ENCODE data around the gene PGA5.
"Not testable (repeated sequence)": the region's sequence is repeated elsewhere in the genome, so short reads cannot be mapped to it uniquely, and the experiment has no call there.

The PGA5 gene

GRCh38 chr11:61240875-61241274 is at the start of gene PGA5:
Gene PGA5 (plus strand): TSS chr11:61241175. CDS start chr11:61241227, 52 bp downstream.
- H3K36me3 ChIP-seq (ENCODE audit: control insufficient read depth, insufficient read depth, low read length); H3K9ac ChIP-seq (ENCODE audit: low read length); H3K27ac ChIP-seq (ENCODE audit: low read depth, low read length); H3K4me3 ChIP-seq (ENCODE audit: low read depth, low read length); H3K9me3 ChIP-seq (ENCODE audit: control insufficient read depth, insufficient read depth, low read depth, low read length); H3K27me3 ChIP-seq (ENCODE audit: control insufficient read depth, insufficient read depth, low read length); H3K4me1 ChIP-seq (ENCODE audit: control insufficient read depth, insufficient read depth, low read length): not testable (repeated sequence)

GRCh38 chr11:61193596-61193995 is 47.4 kb upstream of the PGA5 start:
- Histone ChIP-seq H3K9me3 (ENCODE audit: control insufficient read depth, insufficient read depth, low read depth, low read length) (peaks cover 15% of the 10 kb centered on the region), H3K27ac (ENCODE audit: low read depth, low read length) (no peak overlapping the region), H3K36me3 (ENCODE audit: control insufficient read depth, insufficient read depth, low read length) (no peaks in the 10 kb centered on the region), H3K4me1 (ENCODE audit: control insufficient read depth, insufficient read depth, low read length) (0 out of 2 replicates have a peak, but pooled peaks cover 6% of the 10 kb centered on the region), H3K4me3 (ENCODE audit: low read depth, low read length) (no peak overlapping the region), H3K27me3 (ENCODE audit: control insufficient read depth, insufficient read depth, low read length) (no peaks in the 10 kb centered on the region), H3K9ac (ENCODE audit: low read length) (no peak overlapping the region)

GRCh38 chr11:61194169-61194671 is 46.8 kb upstream of the PGA5 start:
- H3K27me3 ChIP-seq (ENCODE audit: control insufficient read depth, insufficient read depth, low read length) = no peaks in the 10 kb centered on the region

DNA sequence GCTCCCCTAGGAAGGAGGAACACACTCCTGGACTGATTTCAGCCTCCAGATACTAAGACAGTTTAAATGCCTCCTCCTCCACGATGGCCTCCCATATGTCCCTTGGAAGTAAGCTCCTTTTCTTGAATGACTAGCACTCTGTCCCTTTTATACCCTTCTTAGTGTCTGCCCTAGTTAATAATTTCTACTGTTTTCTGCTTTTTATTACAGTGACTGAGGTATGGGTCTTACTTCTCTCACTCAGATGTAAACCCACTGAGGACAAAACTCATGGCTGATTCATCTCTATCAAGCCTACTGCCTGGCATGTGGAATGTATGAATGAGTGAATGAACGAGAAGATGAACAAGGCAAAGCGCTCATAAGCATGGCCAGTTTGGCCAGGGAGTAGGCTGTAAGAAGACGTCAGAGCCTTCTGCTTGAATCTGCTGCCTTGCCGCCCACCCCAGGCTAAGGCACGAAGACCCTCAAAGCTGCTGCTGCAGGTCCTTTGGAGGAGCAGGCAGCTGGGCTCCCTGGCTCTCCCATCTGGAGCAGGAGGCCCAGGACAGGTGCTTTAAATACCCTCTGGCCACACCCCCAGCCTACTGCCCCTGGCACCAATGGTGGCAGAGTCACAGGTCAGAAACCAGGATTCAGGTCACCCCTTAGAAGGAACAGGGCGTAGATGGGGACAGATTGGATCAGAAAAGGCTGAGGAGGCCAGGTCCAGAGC is 45.8 kb upstream of the PGA5 start:
- Histone ChIP-seq H3K9ac (ENCODE audit: low read length) (no peak overlapping the region), H3K4me1 (ENCODE audit: control insufficient read depth, insufficient read depth, low read length) (0 out of 2 replicates have a peak, but pooled peaks cover 6% of the 10 kb centered on the region), H3K4me3 (ENCODE audit: low read depth, low read length) (no peak overlapping the region), H3K27ac (ENCODE audit: low read depth, low read length) (no peak overlapping the region), H3K36me3 (ENCODE audit: control insufficient read depth, insufficient read depth, low read length) (no peaks in the 10 kb centered on the region), H3K27me3 (ENCODE audit: control insufficient read depth, insufficient read depth, low read length) (no peaks in the 10 kb centered on the region), H3K9me3 (ENCODE audit: control insufficient read depth, insufficient read depth, low read depth, low read length) (peaks cover 23% of the 10 kb centered on the region)

More at GRCh38 chr11:61194169-61194671, 46.8 kb upstream of the PGA5 start:
- no peaks in the 10 kb centered on the region for H3K36me3 ChIP-seq (ENCODE audit: control insufficient read depth, insufficient read depth, low read length)
- no peak overlapping the region for H3K9ac ChIP-seq (ENCODE audit: low read length)
- 0 out of 2 replicates have a peak, but pooled peaks cover 6% of the 10 kb centered on the region for H3K4me1 ChIP-seq (ENCODE audit: control insufficient read depth, insufficient read depth, low read length)
- H3K27ac ChIP-seq (ENCODE audit: low read depth, low read length) = no peak overlapping the region
- no peak overlapping the region for H3K4me3 ChIP-seq (ENCODE audit: low read depth, low read length)
- peaks cover 19% of the 10 kb centered on the region for H3K9me3 ChIP-seq (ENCODE audit: control insufficient read depth, insufficient read depth, low read depth, low read length)

GRCh38 chr11:61195719-61196118 is 45.3 kb upstream of the PGA5 start:
- Histone ChIP-seq H3K4me3 (ENCODE audit: low read depth, low read length) (no peak overlapping the region), H3K9me3 (ENCODE audit: control insufficient read depth, insufficient read depth, low read depth, low read length) (peaks cover 22% of the 10 kb centered on the region), H3K36me3 (ENCODE audit: control insufficient read depth, insufficient read depth, low read length) (no peaks in the 10 kb centered on the region), H3K27me3 (ENCODE audit: control insufficient read depth, insufficient read depth, low read length) (no peaks in the 10 kb centered on the region), H3K9ac (ENCODE audit: low read length) (no peak overlapping the region), H3K4me1 (ENCODE audit: control insufficient read depth, insufficient read depth, low read length) (0 out of 2 replicates have a peak, but pooled peaks cover 6% of the 10 kb centered on the region), H3K27ac (ENCODE audit: low read depth, low read length) (no peak overlapping the region)

DNA sequence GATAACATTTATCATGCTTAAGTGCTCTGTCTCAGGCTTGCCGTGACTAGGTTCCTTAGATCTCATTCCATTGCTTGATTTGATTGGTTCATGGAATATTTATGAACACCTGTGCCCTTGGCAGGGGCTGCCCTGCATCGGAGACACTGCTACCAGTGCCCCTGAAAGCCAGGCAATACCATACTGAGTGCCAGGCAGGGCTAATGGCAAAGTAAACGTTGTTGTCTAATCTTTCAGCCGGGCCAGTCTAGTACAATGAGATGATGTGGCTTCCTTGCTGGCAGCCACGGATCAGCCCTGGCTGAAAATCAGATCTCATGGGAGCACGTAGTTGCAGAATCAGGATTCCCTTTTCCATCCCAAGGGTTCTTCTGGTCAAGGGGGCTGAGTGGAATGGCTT is 42.6 kb upstream of the PGA5 start:
- Histone ChIP-seq H3K4me1 (ENCODE audit: control insufficient read depth, insufficient read depth, low read length) (0 out of 2 replicates have a peak, but pooled peaks cover 6% of the 10 kb centered on the region), H3K27me3 (ENCODE audit: control insufficient read depth, insufficient read depth, low read length) (no peaks in the 10 kb centered on the region), H3K36me3 (ENCODE audit: control insufficient read depth, insufficient read depth, low read length) (no peaks in the 10 kb centered on the region), H3K27ac (ENCODE audit: low read depth, low read length) (no peak overlapping the region), H3K4me3 (ENCODE audit: low read depth, low read length) (no peak overlapping the region), H3K9me3 (ENCODE audit: control insufficient read depth, insufficient read depth, low read depth, low read length) (peaks cover 13% of the 10 kb centered on the region), H3K9ac (ENCODE audit: low read length) (no peak overlapping the region)

DNA sequence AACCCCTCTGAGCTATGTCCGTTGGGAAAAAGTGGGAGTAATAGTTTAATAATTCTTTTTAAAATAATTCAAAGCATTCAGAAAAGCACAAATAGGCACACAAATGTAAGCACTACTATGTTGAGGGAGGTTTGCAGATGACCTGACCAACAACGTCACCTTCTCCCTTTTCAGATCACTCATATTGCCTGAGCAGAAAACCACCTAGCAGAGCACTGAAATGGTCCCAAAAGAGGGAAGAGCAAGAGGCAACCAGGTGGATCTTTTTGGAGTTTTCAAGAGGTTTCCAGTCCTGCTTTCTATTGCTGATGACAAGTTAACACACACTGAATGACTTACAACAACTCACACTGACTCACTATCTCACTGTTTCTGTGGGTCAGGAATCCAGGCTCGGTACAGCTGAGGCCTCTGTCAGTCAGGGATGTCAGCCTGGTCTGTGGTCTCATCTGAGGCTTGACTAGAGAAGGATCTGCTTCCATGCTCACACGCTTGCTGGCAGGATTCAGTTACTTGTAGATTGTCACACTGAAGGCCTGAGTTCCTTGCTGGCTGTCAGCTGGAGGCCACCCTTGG is 41.9 kb upstream of the PGA5 start:
- Histone ChIP-seq H3K9ac (ENCODE audit: low read length) (no peak overlapping the region), H3K27me3 (ENCODE audit: control insufficient read depth, insufficient read depth, low read length) (no peaks in the 10 kb centered on the region), H3K4me1 (ENCODE audit: control insufficient read depth, insufficient read depth, low read length) (0 out of 2 replicates have a peak, but pooled peaks cover under 1% of the 10 kb centered on the region), H3K9me3 (ENCODE audit: control insufficient read depth, insufficient read depth, low read depth, low read length) (peaks cover 13% of the 10 kb centered on the region), H3K27ac (ENCODE audit: low read depth, low read length) (no peak overlapping the region), H3K36me3 (ENCODE audit: control insufficient read depth, insufficient read depth, low read length) (no peaks in the 10 kb centered on the region), H3K4me3 (ENCODE audit: low read depth, low read length) (no peak overlapping the region)

- Histone ChIP-seq H3K4me3 (ENCODE audit: low read depth, low read length) (no peak overlapping the region), H3K9me3 (ENCODE audit: control insufficient read depth, insufficient read depth, low read depth, low read length) (peaks cover 13% of the 10 kb centered on the region), H3K27me3 (ENCODE audit: control insufficient read depth, insufficient read depth, low read length) (no peaks in the 10 kb centered on the region), H3K4me1 (ENCODE audit: control insufficient read depth, insufficient read depth, low read length) (no peaks in the 10 kb centered on the region), H3K27ac (ENCODE audit: low read depth, low read length) (no peak overlapping the region), H3K9ac (ENCODE audit: low read length) (no peak overlapping the region), H3K36me3 (ENCODE audit: control insufficient read depth, insufficient read depth, low read length) (no peaks in the 10 kb centered on the region)
These were observed 39.5 kb upstream of the PGA5 start for GRCh38 chr11:61201476-61201875.

GRCh38 chr11:61202950-61203746 is 37.8 kb upstream of the PGA5 start, which contains the start of gene PGA3:
Gene PGA3 (plus strand): TSS chr11:61203515. CDS start chr11:61203565, 50 bp downstream.
- not testable (repeated sequence) for H3K36me3 ChIP-seq (ENCODE audit: control insufficient read depth, insufficient read depth, low read length); H3K27ac ChIP-seq (ENCODE audit: low read depth, low read length); H3K9ac ChIP-seq (ENCODE audit: low read length); H3K27me3 ChIP-seq (ENCODE audit: control insufficient read depth, insufficient read depth, low read length); H3K4me1 ChIP-seq (ENCODE audit: control insufficient read depth, insufficient read depth, low read length); H3K4me3 ChIP-seq (ENCODE audit: low read depth, low read length)
- peaks cover 13% of the 10 kb centered on the region for H3K9me3 ChIP-seq (ENCODE audit: control insufficient read depth, insufficient read depth, low read depth, low read length)

GRCh38 chr11:61203873-61204272 is 37.1 kb upstream of the PGA5 start:
- not testable (repeated sequence) for H3K9me3 ChIP-seq (ENCODE audit: control insufficient read depth, insufficient read depth, low read depth, low read length); H3K4me3 ChIP-seq (ENCODE audit: low read depth, low read length); H3K27me3 ChIP-seq (ENCODE audit: control insufficient read depth, insufficient read depth, low read length); H3K27ac ChIP-seq (ENCODE audit: low read depth, low read length); H3K4me1 ChIP-seq (ENCODE audit: control insufficient read depth, insufficient read depth, low read length); H3K36me3 ChIP-seq (ENCODE audit: control insufficient read depth, insufficient read depth, low read length); H3K9ac ChIP-seq (ENCODE audit: low read length)

Data from HUES6 (cell line).